SHP77 (cell line): ENCODE results near the gene RAB3GAP2.
"Not testable (repeated sequence)": the region's sequence is repeated elsewhere in the genome, so short reads cannot be mapped to it uniquely, and the experiment has no call there.

Experiments used
- DNase-seq, 2 experiments: peaks; one replicate each; lab custom pipeline; 2025; lab: John Stamatoyannopoulos, UW

The RAB3GAP2 gene

DNA sequence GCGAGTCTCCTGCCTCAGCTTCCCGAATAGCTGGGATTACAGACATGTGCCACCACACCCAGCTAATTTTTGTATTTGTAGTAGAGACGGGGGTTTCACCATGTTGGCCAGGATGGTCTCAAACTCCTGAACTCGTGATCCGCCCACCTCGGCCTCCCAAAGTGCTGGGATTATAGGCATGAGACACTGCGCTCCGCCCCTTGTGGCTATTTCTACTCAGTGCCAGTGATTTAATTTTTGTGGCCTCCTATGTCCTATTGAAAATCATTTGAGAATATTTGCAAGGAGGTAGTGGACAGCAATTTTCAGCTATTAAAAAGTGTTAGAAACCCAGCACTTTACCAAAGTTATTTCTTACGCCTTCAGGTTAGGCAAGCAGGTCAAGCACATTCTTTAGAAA lies 36.0 kb downstream of the RAB3GAP2 start:
- not testable (repeated sequence) for DNase-seq

DNA sequence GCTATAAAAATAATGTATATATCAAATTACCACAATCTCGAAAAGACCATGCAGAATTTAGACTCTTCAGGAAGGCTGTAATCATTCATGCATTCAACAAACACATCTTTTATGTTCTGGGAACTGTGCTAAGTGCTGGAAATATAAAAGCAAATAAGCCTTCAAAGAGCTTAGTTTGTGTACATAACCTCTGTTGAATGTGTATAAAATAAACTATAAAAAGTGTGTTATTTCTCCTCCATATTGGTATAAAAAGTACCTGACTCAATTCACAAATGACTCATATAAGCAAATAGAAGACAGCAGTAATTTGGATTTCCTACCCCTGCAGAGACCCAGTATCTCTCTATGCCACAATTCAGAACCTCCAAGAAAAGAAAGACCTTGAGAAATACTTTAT lies 36.8 kb downstream of the RAB3GAP2 start:
- peak; percentile 15 to 53 for DNase-seq

DNA sequence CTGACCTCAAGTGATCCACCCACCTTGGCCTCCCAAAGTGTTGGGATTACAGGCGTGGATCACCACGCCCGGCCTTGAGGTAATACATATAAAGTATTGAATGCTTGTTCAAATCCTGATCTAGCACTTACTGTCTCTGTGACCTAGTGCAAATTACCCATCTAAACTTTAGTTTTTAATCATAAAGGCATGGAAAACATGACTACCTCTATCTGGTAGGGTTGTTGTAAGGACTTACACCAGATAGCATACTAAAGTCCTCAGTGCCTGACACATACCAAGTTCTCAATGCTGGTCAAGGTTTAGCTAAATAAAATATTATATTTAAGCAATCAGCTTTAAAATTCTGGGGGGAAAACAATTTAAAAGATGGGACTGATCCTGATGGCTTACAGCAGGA lies 38.3 kb downstream of the RAB3GAP2 start:
- DNase-seq = no peak

DNA sequence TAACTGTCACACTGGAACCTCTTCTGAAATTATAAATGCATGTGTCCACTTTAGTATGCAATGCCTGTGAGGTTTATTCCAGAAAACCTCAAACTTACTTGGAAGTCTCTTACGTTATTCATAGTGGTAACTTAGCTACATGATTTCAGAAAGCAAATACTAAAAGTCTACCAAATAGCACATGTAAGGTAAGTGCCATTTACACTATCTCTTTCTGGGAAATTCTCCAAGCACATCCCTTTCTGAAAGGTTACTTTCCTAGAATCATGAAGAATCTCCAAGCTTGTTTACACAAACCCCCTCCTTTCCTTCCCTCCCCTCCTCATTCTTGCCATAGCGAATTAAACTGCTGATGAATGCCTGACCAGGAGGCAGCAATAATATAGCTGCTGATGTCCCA lies 42.5 kb downstream of the RAB3GAP2 start:
- DNase-seq = no peak

DNA sequence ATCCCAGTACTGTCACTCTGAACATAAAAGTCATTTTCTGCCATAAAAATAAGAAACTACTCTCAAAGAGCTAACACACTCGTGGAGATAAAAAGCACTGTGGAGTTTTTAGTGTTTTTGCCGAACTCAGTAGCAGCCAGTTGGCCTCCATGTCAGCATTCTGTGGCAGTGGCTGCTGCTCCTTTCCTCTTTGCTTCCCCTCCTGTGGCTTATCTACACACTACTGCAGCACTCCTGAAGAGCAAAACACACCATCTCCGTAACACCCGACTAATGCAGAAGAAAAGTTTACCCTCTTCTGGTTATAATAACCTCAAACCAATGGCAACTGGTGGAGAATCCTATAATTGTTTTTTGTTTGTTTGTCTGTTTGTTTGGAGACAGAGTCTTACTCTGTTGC lies 44.9 kb downstream of the RAB3GAP2 start:
- DNase-seq = no peak

DNA sequence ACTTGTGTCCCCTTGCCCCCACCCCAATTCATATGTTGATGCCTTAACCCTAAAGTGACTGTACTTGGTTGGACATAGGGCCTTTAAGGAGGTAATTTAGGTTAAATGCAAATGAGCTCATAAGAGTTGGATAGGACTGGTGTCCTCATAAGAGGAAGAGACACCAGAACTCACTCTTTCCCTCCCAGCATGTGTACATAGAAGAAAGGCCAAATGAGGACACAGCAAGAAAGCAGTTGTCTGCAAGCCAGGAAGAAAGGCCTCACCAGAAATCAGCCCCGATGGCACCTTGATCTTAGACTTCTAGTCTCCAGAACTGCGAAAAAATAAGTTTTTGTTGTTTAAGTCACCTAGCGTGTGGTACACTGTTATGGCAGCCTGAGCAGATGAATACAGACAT lies 45.5 kb downstream of the RAB3GAP2 start:
- no peak for DNase-seq

DNA sequence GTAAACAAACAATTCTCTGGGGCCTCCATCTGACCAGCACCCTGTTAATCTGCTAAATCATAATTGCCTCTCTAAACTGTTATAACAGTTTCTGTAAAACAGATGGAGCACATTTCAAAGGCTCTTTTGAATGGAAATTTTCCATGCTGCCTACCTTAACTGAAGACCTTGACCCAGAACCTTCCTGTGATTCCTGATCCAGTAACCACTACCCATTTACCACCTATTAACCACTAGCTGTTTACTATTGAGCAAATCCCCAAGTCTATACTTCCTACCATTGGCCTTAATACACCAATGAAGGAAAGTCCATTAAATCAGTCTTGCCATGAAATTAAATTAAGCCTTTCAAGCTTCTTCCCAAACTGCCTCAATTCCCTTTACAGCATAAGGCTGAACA lies 46.3 kb downstream of the RAB3GAP2 start:
- no peak for DNase-seq

DNA sequence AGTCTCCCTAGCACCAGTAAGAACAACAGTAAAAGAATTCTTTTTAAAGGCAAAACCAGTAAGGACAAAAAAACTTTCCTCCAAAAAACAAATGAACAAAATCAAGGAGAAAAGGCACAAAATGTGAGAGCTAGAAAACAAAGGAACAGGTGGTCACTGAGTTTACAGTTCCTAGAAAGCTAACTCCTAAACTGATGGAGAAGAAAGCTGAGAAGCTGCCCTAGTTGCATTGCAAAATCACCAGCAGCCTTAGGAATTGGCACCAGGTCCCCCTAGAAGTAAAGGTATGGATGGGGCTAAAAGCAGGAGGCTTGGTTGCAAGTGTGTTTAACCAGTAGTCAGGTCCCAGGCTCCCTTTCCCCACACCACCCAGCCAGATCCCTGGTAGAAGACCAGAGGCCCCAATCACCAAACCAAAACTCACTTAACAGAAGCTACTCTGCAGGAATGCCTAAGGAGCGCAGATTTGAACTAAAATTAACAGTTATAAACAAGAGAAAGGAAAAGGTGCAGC lies 47.6 kb downstream of the RAB3GAP2 start:
- no peak for DNase-seq

DNA sequence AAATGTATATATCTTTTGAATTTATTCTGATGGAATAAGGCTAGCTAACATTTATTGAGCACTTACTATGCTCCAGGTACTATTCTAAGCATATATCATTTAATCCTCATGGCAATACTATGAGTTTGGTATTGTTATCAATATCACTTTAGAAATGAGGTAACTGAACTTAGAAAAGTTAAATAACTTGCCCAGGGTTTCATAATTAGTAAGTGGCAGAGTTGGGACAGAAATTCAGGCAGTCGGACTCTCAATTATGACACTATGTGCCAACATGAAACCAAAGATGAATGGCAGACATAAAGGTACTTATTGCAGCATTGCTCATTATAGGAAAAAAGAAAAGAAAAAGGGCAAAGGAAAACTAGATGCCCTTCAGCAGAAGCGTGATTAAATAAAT lies 48.2 kb downstream of the RAB3GAP2 start:
- no peak for DNase-seq

DNA sequence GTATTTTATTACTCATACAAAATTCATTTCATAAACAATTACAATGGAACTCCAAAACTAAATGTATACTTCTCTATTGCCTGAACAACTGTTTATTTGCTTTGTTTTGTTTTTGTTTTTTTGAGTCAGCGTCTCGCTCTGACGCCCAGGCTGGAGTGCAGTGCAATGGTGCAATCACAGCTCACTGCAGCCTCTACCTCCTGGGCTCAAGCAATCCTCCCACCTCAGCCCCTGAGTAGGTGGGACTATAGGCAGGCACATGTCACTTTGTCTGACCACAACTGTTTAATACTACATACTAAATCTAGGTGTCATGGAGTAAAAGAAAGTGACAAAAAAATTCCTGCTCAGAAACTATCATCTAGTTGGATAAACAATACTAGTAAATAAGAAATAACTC lies 49.3 kb downstream of the RAB3GAP2 start:
- no peak for DNase-seq

DNA sequence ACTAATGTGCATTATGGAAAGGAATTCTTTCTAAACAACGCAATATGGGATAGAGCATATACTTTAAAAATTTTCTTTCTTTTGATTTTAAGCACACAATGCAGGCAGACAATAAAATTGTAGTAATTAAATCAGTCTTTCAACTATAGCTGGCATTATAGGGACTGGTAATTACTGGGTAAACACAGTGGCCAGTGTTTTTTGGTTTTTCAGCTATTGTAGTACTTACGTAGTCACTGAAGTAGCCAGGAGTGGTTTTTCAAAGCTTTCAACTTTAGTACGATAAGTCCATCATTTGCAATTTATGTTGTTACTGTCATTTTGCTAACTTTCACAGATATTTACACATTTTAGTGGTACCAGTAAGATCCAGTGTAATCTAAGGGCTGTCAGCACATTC lies 50.6 kb downstream of the RAB3GAP2 start:
- DNase-seq = no peak

DNA sequence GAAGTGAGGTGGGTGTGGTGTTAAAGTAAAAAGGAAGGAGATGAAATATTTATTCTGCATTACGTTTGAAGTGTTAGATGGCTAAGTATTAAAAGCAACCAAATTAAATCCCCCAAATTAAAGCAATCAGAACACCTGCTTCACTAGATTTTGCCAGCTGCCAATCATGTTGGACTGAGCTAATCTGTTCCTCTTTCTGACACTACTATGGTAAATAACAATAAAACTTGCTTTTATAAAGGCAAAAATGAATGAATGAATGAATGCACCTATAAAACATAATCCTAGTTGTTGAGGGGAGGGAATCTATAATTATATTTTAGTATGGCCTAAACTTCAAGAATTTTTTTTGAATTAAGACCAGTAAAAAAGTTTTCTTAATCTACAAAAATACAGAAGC lies 51.0 kb downstream of the RAB3GAP2 start:
- DNase-seq = no peak

DNA sequence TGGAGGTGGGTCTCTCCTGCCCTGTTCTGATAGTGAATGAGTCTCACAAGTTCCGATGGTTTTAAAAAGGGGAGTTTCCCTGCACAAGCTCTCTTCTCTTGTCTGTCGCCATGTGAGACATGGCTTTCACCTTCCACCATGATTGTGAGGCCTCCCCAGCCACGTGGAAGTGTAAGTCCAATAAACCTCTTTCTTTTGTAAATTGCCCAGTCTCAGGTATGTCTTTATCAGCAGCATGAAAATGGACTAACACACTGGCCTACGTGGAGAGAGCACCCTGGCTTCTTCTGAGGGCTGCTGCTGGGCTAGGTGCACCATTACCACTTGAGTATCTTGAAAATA lies 51.6 kb downstream of the RAB3GAP2 start:
- not testable (repeated sequence) for DNase-seq

DNA sequence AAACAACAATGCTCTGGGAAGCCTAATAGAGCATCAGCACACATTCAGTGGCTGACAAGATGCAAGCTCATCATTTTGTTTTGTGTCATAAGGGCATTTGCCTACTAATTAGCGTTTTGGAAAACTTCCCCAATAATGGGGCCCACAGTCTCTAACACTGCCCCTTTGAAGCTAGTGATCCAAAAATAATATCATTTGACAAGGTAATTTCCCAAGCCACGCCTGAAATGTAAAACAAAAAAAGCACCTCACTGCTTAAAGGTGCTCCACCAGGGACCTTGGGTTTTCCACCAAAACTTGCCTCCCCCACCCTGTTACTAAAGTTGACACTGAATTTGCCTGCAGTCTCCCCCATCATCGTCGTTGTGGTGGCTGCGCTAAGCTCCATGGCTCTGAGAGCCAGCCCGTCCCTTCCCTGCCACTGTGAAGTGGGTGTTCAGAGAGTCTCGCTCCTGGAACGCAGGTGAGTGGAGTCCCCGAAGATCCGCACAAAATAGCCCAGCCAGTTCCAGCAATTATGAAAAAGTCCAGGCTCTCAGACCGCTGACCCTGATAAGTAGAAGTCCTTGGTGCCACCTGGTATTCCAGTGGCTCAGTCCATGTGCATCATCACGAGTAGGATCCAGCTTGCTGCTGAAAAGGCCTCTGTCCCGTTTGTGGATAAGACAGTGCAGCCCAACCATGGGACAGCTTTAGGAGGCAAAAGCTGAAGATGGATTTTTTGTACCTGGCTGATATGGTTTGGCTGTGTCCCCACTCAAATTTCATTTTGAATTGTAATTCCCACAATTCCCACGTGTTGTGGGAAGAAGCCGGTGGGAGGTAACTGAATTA lies 52.2 kb downstream of the RAB3GAP2 start:
- DNase-seq = no peak

DNA sequence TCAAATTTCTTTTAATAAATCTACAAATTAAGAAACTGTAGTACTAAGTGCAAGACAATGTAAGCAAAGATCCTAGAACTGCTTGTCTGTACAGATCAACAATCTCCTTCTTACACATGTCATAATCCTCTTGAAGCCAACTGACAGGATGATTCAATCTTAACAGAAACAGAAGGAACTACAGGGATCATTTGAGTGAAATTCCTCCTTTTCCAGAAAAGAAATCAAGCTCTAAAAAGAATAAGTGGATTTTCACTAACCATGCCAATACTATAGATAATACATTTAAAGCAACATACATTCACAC lies 53.2 kb downstream of the RAB3GAP2 start:
- no peak for DNase-seq

DNA sequence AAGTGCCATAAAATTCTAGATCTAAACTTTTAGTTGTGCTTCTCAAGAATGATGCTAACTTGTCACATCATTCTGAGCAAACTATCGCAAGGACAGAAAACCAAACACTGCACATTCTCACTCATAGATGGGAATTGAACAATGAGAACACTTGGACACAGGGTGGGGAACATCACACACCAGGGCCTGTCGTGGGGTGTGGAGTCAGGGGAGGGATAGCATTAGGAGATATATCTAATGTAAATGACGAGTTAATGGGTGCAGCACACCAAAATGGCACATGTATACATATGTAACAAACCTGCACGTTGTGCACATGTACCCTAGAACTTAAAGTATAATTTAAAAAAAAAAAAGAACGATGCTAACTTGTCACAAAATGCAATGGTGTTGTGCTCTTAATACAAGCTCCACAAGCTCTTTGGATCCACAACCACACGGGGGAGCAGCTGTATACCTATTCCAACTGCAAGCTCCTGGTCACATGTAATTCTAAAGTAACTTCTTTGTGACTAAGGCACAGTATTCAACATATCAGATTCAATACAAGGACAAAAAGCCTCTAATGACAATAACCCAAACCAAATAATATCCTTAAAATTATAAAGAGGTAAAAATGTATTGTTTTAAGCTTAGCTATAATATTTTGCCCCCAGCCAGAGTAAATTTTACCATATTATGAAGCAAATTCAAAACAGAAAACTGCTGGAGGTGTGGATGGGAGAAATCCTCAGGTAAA lies 53.7 kb downstream of the RAB3GAP2 start:
- DNase-seq = peak; percentile 36 to 61

DNA sequence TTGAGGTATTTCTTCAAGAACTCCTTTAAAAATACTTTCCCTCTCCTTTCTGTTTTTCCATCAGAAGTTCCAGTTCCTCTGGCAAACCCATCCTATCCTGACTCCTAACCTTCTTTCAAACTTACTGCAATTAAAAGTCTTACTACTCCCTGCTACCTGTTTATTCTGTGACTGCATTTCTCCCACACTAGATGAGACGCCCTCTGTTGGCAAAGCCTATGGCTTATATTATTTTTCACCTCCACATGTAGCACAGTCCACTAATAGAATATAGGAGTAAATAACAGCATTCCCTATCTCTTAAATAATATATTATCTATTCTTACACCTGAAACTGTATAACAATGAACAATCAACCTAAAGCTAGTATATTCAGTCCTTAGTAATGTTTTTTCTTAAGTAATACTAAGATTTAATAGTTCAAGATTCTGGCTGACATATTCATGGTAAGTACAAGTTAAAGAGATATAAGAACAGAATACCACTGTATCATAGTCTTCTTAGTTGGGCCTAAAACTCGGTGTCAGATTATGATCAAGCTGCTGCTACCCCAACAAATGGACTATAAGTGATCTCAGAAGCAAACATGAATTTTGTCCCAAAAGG lies 54.8 kb downstream of the RAB3GAP2 start:
- no peak for DNase-seq

DNA sequence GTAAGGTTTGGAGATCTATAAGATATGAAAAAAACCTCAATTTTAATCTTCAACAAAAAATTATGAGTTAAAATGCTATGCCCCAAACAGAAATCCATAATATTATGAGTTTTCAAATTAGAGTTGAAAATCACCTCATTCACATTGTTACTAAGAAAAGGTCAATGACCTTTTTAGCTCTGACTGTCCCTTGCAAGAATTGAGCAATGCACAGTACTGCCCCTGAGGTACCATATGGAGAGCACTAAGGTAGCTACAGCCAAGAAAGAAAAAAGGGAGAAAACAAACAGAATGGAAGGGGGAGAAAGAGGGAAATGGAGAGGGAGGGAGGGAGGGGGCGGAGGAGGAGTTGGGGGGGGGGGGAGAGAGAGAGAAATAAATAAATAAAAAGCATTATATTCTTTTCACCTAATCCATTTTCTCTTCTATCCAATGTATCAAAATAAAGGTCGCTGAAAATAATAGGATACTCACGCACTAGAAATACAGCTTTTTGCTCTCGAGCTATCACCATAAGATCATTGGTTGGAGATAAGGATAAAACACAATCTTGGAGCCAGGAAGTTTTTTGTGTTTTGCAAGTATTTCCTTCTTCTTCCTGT lies 58.8 kb downstream of the RAB3GAP2 start:
- no peak for DNase-seq

DNA sequence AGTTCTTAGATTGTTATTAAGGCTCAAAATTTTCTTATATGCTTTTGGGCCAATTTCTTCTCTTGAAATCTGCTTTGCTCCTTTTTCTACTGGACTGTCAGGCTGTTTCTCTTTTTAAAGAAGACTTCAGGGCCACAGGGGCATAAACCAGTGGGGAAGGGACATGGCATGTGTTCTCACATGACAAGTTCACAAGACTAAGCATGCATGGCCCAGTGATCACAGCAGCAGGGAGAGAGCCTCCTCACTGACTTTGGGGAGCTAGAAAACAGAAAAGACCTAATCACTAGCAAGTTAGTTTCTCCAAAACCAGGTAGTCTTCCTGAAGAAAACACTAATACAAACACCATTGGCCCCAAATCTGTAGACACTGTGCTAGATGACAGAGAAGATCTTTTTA lies 64.8 kb downstream of the RAB3GAP2 start:
- no peak for DNase-seq

DNA sequence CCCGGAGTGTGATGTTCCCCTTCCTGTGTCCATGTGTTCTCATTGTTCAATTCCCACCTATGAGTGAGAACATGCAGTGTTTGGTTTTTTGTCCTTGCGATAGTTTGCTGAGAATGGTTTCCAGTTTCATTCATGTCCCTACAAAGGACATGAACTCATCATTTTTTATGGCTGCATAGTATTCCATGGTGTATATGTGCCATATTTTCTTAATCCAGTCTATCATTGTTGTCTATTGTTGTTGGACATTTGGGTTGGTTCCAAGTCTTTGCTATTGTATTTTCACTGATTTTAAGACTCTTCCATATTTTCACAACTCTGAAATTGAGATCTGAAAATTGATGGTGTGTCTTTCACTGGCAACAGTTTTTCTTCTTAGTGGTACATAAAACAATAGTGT lies 67.5 kb downstream of the RAB3GAP2 start:
- DNase-seq = not testable (repeated sequence)

DNA sequence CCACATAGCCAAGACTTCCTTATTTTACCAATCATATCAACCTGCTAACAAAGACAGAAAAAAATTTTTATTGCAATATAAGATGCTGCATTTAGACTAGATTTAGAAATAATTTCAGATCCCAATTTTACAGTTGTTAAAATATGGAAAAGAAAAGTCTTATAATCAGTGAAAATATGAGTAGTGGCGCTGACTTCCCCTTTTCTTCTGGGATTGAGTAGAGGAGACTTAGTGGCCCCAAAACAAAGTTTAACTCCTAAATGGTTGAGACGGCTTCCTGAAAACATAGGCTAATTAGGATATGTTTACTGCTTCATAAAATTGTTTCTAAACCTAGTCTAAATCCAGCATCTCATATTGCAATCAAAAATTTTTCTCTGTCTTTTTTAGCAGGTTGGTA lies 68.4 kb downstream of the RAB3GAP2 start:
- no peak for DNase-seq

DNA sequence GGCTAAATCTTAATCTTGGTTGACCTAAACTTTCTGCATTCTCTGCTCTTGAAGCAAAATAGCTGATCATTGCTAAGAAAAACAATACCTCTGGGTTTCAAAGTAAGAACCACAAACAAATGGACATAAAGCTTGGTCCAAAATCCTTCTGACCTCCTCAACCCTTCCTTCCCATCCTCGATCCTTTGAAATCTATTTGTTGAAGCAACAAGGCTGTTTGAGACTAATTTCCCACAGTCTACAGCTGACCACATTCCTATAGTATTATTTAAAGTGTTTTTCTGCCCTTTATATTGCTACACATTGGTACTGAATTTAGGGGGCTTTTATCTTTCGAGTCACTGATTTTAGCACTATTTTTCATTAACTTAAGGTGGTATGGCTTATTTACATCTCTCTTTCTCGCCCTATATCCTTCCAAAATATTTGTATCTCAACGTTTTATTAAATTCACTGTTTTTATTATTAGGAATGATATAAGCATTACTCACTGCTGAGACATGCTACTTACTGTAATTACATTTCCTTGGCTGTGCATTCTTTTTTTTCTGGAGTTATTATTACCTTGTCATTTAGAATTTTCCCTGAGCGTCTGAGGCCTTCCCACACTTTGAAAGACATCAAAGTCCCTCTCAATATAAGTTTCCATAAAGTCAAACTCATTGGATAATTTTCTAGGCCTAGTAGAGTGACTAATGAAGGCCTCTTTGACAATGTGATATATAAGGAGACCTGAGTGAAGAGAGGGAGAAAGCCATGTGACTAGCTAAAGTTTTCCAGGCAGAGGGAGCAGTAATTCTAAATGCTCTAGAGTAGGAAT lies 73.9 kb downstream of the RAB3GAP2 start:
- DNase-seq = no peak
